HEK293 (cell line): ENCODE results near the gene COL6A2.

Source experiments
- CTCF ChIA-PET: fragments of 350-600 bp; formaldehyde crosslinking; extraction: SDS; loops from one replicate; lab custom pipeline; 2021; ENCODE audit warnings: antibody characterized with exemption; lab: Yijun Ruan, JAX
- POLR2A ChIA-PET: fragments of 300-600 bp; formaldehyde crosslinking; extraction: SDS; loops from one replicate; lab custom pipeline; 2020; ENCODE audit warnings: antibody characterized with exemption, inconsistent platforms; lab: Yijun Ruan, JAX
- H3K27ac ChIP-seq: fragments of 200-500 bp; sonication (Bioruptor generic); 2 replicates; pipeline ENCODE4 v1.5.1; 2014; ENCODE audit warnings: low read depth, low read length, control low read depth, inconsistent platforms; ENCODE audit errors: extremely low read depth
- H3K36me3 ChIP-seq, 2 experiments: fragments of 200-500 bp in 1 of 2; sonication (Bioruptor generic) in 1 of 2; 1 replicate in 1 of 2; 2 replicates in 1 of 2; pipeline ENCODE4 v1.5.1; 2014 to 2017; ENCODE audit warnings: inconsistent platforms in 2 of 2, low read length in 2 of 2; ENCODE audit not compliant: control insufficient read depth in 2 of 2, insufficient read depth in 1 of 2
- H3K4me1 ChIP-seq: fragments of 200-500 bp; sonication (Bioruptor generic); 2 replicates; pipeline ENCODE4 v1.5.1; 2014; ENCODE audit warnings: mild to moderate bottlenecking, low read length, inconsistent platforms; ENCODE audit not compliant: control insufficient read depth, insufficient read depth
- H3K4me3 ChIP-seq: 2 replicates; pipeline ENCODE4 v1.5.1; 2011; ENCODE audit warnings: low read depth, mild to moderate bottlenecking, control low read depth, low read length, moderate library complexity
- H3K9me3 ChIP-seq: fragments of 200-500 bp; sonication (Bioruptor generic); 2 replicates; pipeline ENCODE4 v1.5.1; 2014; ENCODE audit warnings: low read depth, low read length, inconsistent platforms; ENCODE audit not compliant: control insufficient read depth, insufficient read depth
- CTCF ChIP-seq: fragments of 450-650 bp; formaldehyde crosslinking; IDR thresholded peaks from 2 replicates; pipeline ENCODE4 v1.5.1; 2016; ENCODE audit warnings: missing biosample characterization, missing genetic modification characterization
- SP3 ChIP-seq: fragments of 450-650 bp; formaldehyde crosslinking; IDR thresholded peaks from 2 replicates; pipeline ENCODE4 v1.5.1; 2016; ENCODE audit warnings: missing biosample characterization, missing genetic modification characterization
- WT1 ChIP-seq: fragments of 450-650 bp; formaldehyde crosslinking; IDR thresholded peaks from 2 replicates; pipeline ENCODE4 v1.5.1; 2016; ENCODE audit warnings: missing biosample characterization, missing genetic modification characterization
- ZBTB49 ChIP-seq: fragments of 450-650 bp; formaldehyde crosslinking; IDR thresholded peaks from 2 replicates; pipeline ENCODE4 v1.5.1; 2016; ENCODE audit warnings: missing biosample characterization, missing genetic modification characterization, low read depth
- ZBTB6 ChIP-seq: fragments of 450-650 bp; formaldehyde crosslinking; IDR thresholded peaks from 2 replicates; pipeline ENCODE4 v1.5.1; 2017; ENCODE audit warnings: missing biosample characterization, missing genetic modification characterization
- ZBTB8A ChIP-seq: fragments of 450-650 bp; formaldehyde crosslinking; IDR thresholded peaks from 2 replicates; pipeline ENCODE4 v1.5.1; 2016; ENCODE audit warnings: missing biosample characterization, missing genetic modification characterization
- ZNF114 ChIP-seq: fragments of 450-650 bp; formaldehyde crosslinking; IDR thresholded peaks from 2 replicates; pipeline ENCODE4 v1.5.0; 2017; ENCODE audit warnings: missing biosample characterization, missing genetic modification characterization
- ZNF121 ChIP-seq: fragments of 450-650 bp; formaldehyde crosslinking; IDR thresholded peaks from 2 replicates; pipeline ENCODE4 v1.5.1; 2016; ENCODE audit warnings: missing biosample characterization, missing genetic modification characterization
- ZNF202 ChIP-seq: fragments of 450-650 bp; formaldehyde crosslinking; IDR thresholded peaks from 2 replicates; pipeline ENCODE4 v1.5.1; 2016; ENCODE audit warnings: missing biosample characterization, missing genetic modification characterization, borderline replicate concordance
- ZNF274 ChIP-seq, 2 experiments: fragments of 200-500 bp in 1 of 2; fragments of 450-650 bp in 1 of 2; sonication (Bioruptor generic) in 1 of 2; formaldehyde crosslinking in 1 of 2; IDR thresholded peaks; 2 replicates each; pipeline versions ENCODE4 v1.5.1 to v1.6.1; 2014 to 2016; ENCODE audit warnings: borderline replicate concordance in 1 of 2, inconsistent platforms in 1 of 2, low read length in 1 of 2, missing biosample characterization in 1 of 2, missing genetic modification characterization in 1 of 2
- ZNF341 ChIP-seq: fragments of 450-650 bp; formaldehyde crosslinking; IDR thresholded peaks from 2 replicates; pipeline ENCODE4; 2016; ENCODE audit warnings: low read depth, missing biosample characterization, missing genetic modification characterization
- ZNF362 ChIP-seq: fragments of 450-650 bp; formaldehyde crosslinking; IDR thresholded peaks from 2 replicates; pipeline ENCODE4 v1.5.1; 2016; ENCODE audit warnings: missing biosample characterization, missing genetic modification characterization
- ZNF416 ChIP-seq: fragments of 450-650 bp; formaldehyde crosslinking; IDR thresholded peaks from 2 replicates; pipeline ENCODE4 v1.5.1; 2016; ENCODE audit warnings: missing biosample characterization, missing genetic modification characterization
- ZNF423 ChIP-seq: fragments of 450-650 bp; formaldehyde crosslinking; IDR thresholded peaks from 2 replicates; pipeline ENCODE4 v1.5.1; 2016; ENCODE audit warnings: missing biosample characterization, missing genetic modification characterization
- ZNF530 ChIP-seq: fragments of 450-650 bp; formaldehyde crosslinking; IDR thresholded peaks from 2 replicates; pipeline ENCODE4 v1.5.1; 2016; ENCODE audit warnings: low read depth, missing biosample characterization, missing genetic modification characterization
- ZNF561 ChIP-seq: fragments of 450-650 bp; IDR thresholded peaks from 2 replicates; pipeline ENCODE4 v1.5.1; 2018; ENCODE audit warnings: missing biosample characterization, missing genetic modification characterization, borderline replicate concordance
- ZNF621 ChIP-seq: fragments of 450-650 bp; formaldehyde crosslinking; IDR thresholded peaks from 2 replicates; pipeline ENCODE4 v1.5.1; 2017; ENCODE audit warnings: missing biosample characterization, missing genetic modification characterization
- ZNF707 ChIP-seq: fragments of 450-650 bp; formaldehyde crosslinking; IDR thresholded peaks from 2 replicates; pipeline ENCODE4 v1.5.1; 2016; ENCODE audit warnings: missing biosample characterization, missing genetic modification characterization
- ZNF785 ChIP-seq: fragments of 450-650 bp; formaldehyde crosslinking; IDR thresholded peaks from 2 replicates; pipeline ENCODE4 v1.5.1; 2016; ENCODE audit warnings: missing biosample characterization, missing genetic modification characterization

The COL6A2 gene

GRCh38 chr21:46116189-46116775, 18.4 kb downstream of the COL6A2 start:
- no peak for TF ChIP-seq ZNF707
- no peak for TF ChIP-seq ZNF621 (tag by site-specific recombination)
- TF ChIP-seq ZBTB8A (tag by site-specific recombination), result no peak
- TF ChIP-seq WT1 (tag by site-specific recombination), result no peak
- no peak for TF ChIP-seq ZNF423 (tag by site-specific recombination)
- TF ChIP-seq ZBTB6, result no peak
- TF ChIP-seq CTCF (tag by site-specific recombination), result no peak
- no peak for TF ChIP-seq ZNF416 (tag by site-specific recombination)
- TF ChIP-seq ZNF561 (tag by site-specific recombination), result no peak
- TF ChIP-seq ZNF114 (tag by site-specific recombination), result no peak
- TF ChIP-seq ZNF274 (IDR thresholded peaks at IDR 0.05; ENCODE audit: low read length), result no peak
- no peak for TF ChIP-seq ZNF274 (tag by site-specific recombination; IDR thresholded peaks at IDR 0.05; ENCODE audit: borderline replicate concordance)
- no peak for TF ChIP-seq ZBTB49 (tag by site-specific recombination)
- TF ChIP-seq ZNF530 (tag by site-specific recombination), result no peak
- TF ChIP-seq ZNF362 (tag by site-specific recombination), result no peak
- no peak for TF ChIP-seq ZNF202 (tag by site-specific recombination)
- TF ChIP-seq SP3 (tag by site-specific recombination), result no peak
- TF ChIP-seq ZNF785, result no peak
- no peak for TF ChIP-seq ZNF121 (tag by site-specific recombination)
- TF ChIP-seq ZNF341 (tag by site-specific recombination), result no peak
- Histone ChIP-seq H3K4me1 (no peaks in the 10 kb centered on the region), H3K9me3 (no peaks in the 10 kb centered on the region), H3K36me3 (peaks cover 0 to 81% of the 10 kb centered on the region in 2 experiments), H3K4me3 (no peak overlapping the region), H3K27ac (no peak overlapping the region)
- ChIA-PET CTCF (interaction anchor here (1.0 to 1.1 kb wide), 2 partner anchors 27 to 37 kb away, joined by 3 read pairs; no protein-coding TSS in a partner anchor), POLR2A (no interaction called here)
